Kidney epithelial cell (primary cell): ENCODE results near the gene RNF166. TPM values are rescaled to one million over a fixed set of nuclear protein-coding genes. Genes with fewer than 3 reads are reported as not detected.

Source experiments
- DNase-seq: peaks from one replicate; pipeline ENCODE4 v3.0.0-alpha.2; 2010; ENCODE audit warnings: low read depth
- H3K27me3 ChIP-seq: 2 replicates; pipeline ENCODE4 v1.6.0; 2011; ENCODE audit warnings: low read length; ENCODE audit not compliant: control insufficient read depth, insufficient read depth
- H3K36me3 ChIP-seq: 2 replicates; pipeline ENCODE4 v1.5.1; 2011; ENCODE audit warnings: low read length; ENCODE audit not compliant: control insufficient read depth, insufficient read depth
- H3K4me3 ChIP-seq: 2 replicates; pipeline ENCODE4 v1.5.1; 2011; ENCODE audit warnings: low read depth, mild to moderate bottlenecking, control low read depth, low read length
- total RNA-seq: library from RNA; depleted of rRNA; stranded (reverse); fragments of >200 nt; gene quantifications from 2 replicates; pipeline ENCODE4 v1.2.3, GENCODE V29; 2015
- TF ChIP-seq, protein P1 (sequence below): IDR thresholded peaks from 2 replicates; pipeline ENCODE4 v1.5.1; 2011; ENCODE audit warnings: mild to moderate bottlenecking, moderate library complexity, low read length, control low read depth, inconsistent platforms; ENCODE audit not compliant: insufficient read depth, poor library complexity, severe bottlenecking

Gene RNF166
- total RNA-seq, 1 donor from 2014 or later = 33.0 TPM

DNA sequence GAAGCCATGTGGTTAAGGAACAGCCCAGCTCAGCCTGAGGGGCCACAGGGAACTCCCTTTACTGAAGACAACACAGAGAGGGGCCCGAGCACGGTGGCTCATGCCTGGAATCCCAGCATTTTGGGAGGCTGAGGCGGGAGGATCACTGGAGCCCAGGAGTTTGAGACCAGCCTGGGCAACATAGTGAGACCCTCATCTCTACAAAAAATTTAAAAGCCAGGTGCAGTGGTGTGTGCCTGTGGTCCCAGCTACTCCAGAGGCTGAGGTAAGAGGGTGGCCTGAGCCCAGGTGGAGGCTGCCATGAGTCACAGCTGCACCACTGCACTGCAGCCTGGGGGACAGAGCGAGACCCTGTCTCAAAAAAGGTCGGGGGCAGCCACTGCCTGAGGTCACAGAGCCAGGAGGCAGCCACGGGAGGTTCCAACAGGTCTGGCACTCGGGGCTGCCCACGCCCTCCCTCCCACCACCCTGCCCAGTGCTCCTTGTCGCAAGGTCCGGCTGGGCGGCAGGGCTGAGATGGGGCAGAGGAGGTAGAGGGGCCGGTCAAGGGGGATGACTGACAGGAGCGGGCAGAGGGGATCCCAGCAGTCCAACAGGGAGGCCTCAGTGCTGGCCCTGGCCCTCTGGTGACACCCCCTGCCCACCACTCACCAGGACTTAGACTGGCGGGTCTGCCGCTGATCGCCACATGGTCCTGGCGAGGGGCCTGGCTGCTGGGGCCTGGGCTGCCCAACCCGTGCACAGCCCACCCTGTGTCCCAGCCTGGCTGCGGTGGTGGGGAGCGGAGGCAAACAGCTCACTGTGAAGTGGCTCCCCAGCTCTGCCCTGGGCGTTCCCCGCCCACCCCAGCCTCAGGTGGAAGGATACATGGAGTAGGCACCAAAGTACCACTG, 58.8 kb downstream of the RNF166 start:
- no peaks in the 10 kb centered on the region for H3K36me3 ChIP-seq
- TF ChIP-seq, protein P1, sequence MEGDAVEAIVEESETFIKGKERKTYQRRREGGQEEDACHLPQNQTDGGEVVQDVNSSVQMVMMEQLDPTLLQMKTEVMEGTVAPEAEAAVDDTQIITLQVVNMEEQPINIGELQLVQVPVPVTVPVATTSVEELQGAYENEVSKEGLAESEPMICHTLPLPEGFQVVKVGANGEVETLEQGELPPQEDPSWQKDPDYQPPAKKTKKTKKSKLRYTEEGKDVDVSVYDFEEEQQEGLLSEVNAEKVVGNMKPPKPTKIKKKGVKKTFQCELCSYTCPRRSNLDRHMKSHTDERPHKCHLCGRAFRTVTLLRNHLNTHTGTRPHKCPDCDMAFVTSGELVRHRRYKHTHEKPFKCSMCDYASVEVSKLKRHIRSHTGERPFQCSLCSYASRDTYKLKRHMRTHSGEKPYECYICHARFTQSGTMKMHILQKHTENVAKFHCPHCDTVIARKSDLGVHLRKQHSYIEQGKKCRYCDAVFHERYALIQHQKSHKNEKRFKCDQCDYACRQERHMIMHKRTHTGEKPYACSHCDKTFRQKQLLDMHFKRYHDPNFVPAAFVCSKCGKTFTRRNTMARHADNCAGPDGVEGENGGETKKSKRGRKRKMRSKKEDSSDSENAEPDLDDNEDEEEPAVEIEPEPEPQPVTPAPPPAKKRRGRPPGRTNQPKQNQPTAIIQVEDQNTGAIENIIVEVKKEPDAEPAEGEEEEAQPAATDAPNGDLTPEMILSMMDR = no peak
- no peaks in the 10 kb centered on the region for H3K27me3 ChIP-seq
- no peak for DNase-seq
- H3K4me3 ChIP-seq = no peak overlapping the region

Other genes starting within 250 kb of the RNF166 start
- gene ZC3H18, start 136.0 kb downstream of the RNF166 start, total RNA-seq = 20.2 and 22.2 TPM in 2 replicates
- 0.29 and 1.4 TPM in 2 replicates for gene IL17C, start 67.8 kb downstream of the RNF166 start, total RNA-seq
- 734 and 1,005 TPM in 2 replicates for gene CYBA, start 55.4 kb downstream of the RNF166 start, total RNA-seq
- gene MVD, start 43.3 kb downstream of the RNF166 start, total RNA-seq = 102 TPM in 2 replicates
- gene SNAI3, start 19.9 kb downstream of the RNF166 start, total RNA-seq = 0.82 and 1.1 TPM in 2 replicates
- gene CTU2, start 95 bp upstream of the RNF166 start, total RNA-seq = 12.8 and 17.1 TPM in 2 replicates
- 309 and 349 TPM in 2 replicates for gene PIEZO1, start 78.8 kb upstream of the RNF166 start, total RNA-seq
- gene CDT1, start 97.4 kb upstream of the RNF166 start, total RNA-seq = 11.3 and 14.5 TPM in 2 replicates
- 204 and 218 TPM in 2 replicates for gene APRT, start 105.5 kb upstream of the RNF166 start, total RNA-seq
- 23.6 and 30.4 TPM in 2 replicates for gene GALNS, start 150.5 kb upstream of the RNF166 start, total RNA-seq
- gene TRAPPC2L, start 150.7 kb upstream of the RNF166 start, total RNA-seq = 50.1 and 59.4 TPM in 2 replicates
- not detected in 2 replicates for gene PABPN1L, start 160.3 kb upstream of the RNF166 start, total RNA-seq